ENCODE results near the gene ZNF213.

ZNF213 gene

GRCh38 chr16:3101841-3102470, 32.9 kb upstream of the ZNF213 start:
- DNase-seq, result peak; percentile 29

DNA sequence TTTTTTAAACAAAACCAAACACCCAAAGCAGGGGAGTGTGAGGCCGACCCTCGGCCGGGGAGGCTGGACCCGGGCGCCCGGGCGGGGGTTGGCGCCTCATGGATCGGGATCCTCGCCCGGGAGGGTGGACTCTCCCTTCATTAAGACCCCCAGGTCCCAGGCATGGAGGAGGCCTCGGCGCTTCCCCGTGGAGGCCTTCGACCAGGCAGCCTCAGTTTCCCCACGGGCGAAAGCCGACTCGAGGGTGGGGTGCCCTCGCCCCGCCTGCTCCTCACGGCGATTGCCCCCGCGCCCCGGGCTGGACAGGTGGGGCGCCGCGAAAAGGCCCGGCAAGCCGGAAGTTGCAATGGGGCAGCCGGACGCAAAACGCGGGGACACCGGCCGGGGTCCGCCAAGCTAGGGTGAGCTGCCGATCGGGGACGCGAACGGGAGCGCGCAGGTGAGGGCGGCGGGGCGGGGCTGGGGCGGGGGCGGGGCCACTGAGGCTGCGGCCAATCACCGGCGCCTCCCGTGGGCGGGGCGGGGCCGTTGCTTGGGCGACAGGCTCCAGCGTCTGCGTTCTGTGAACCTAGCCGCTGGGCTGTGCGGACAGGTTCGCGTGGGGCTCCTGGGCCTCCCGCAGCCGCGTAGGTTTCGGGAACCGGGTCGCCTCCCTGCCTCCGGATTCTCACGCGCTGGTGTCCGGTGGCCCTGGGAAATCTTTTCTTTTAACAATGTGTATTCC, 28.5 kb upstream of the ZNF213 start:
- DNase-seq, result peak; percentile 84

DNA sequence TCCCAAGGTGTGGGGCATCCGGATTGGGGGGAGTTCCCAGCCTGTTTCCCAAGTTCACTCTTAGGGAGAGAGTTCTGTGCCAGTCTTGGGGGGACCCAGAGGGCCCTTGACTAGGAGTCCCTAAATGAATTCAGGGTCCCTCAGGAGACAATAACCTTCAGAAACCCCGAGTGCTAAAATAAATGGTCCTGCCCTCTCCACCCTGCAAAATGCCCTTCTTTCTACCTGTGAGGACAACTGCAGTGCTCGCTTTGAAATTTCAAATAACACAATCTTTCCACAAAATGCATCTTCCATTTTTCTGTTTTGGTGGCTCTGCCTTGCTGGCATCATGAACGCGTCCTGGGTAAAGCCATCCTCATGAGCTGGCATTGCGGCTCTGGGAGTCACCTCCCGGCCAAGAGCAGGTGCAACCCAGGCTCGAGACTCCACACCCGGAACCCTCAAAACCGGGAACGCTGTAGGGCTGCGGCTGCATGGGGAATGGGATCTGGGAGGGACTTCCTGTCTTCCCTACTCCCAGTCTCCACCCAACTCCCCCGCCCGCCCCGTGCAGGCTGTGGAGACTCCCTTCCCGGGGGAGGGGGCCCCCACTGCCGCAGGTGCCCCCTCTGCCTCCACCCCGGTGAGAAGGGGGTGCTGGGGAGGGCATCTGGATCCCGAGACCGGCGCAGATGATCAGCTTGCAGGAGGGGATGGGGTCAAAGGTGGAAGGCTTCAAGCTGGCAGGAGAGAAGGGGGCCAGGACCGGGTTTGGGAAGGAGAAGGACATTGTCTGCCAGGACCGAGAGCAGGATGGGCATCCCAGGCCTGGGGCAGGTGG, 22.6 kb upstream of the ZNF213 start, which contains the start of gene ZNF205:
ZNF205 (plus strand) TSS at position 529 of the 823 bp plus-strand sequence. CDS start 845 bp downstream, outside the sequence.
- DNase-seq, result no peak

DNA sequence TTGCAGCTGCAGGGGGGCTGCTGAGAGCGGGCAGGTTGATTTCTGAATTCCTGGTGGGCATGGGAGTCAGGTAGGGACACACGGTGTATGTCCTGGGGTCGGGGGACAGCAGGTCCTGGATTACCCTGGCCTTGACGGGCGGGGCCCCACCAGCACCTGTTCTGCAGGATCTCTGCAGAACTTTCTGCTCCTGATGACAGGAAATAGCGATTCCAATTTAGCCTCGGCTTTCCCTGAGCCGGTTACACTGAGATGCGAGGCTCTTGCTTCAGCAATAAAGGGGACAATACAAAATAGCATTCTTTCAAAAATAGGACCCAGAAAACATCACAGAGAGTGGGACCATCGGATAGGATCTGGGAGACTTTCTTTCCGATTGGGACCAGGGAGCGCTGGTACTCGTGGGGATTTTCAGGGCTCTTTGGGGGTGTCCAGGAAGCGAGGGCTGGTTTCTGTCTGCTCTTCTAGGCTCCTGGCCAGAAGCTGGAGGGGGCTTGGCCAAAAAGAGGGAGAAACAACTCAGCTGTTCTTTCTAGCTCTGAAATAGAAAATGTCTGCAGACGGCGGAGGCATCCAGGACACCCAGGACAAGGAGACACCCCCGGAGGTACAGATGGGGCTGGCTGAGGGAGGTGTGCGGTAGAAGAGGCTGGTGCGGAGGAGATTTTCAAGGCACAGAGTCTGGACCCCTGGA, 21.8 kb upstream of the ZNF213 start:
- DNase-seq, result no peak

DNA sequence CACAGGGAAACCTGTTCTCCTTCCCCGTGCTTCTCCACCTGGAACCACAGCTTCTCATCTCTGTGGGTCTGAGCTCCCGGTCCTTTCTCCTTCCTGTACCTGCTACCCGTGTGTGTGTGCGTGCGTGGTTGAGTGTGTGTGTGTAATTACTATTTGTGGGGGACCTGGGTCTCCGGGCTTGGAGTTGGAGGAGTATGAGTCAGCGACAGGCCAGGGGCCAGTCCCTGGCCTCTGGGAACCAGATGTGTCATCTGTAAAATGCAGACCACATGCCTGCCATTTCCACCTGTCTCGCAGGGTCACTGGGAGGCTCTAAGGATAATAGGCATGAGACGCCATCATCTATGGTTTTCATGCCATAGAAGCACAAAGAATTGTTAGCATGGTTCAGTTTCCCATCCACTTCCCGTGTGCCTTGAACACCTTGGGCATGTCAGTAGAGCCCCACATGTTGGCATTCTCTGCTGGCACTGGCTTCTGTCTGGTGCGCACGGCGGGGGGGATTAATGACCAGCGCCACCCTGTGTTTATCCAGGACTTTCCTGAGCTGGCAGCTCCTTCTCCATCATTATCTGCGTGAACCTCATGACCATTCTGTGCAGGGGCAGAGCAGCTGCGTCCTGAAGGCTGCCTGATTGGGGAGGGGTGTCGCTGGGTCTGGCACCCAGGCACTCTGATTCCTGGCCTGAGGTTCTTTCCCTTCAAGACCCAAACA, 20.9 kb upstream of the ZNF213 start:
- no peak for DNase-seq

- no peak for DNase-seq
These were observed 19.8 kb upstream of the ZNF213 start for GRCh38 chr16:3115003-3115402.

DNA sequence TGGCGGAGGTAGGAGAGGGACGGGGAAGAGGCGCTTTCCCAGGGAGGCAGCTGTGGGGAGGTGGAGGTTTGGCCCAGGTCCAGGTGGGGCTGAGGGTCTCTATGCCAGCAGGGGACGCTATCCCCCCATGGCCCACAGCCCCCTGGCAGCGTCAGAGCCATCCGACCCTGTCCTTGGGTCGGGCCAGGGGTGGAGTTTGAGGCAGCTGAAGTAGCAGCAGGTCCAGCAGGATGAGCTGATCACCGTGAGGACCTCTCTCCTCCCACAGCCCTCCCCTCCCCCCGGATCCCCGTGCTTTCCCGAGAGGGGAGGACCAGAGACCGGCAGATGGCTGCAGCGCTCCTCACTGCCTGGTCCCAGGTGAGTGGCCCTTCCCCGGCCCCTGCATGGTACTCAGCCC, 19.3 kb upstream of the ZNF213 start:
- DNase-seq, result no peak

DNA sequence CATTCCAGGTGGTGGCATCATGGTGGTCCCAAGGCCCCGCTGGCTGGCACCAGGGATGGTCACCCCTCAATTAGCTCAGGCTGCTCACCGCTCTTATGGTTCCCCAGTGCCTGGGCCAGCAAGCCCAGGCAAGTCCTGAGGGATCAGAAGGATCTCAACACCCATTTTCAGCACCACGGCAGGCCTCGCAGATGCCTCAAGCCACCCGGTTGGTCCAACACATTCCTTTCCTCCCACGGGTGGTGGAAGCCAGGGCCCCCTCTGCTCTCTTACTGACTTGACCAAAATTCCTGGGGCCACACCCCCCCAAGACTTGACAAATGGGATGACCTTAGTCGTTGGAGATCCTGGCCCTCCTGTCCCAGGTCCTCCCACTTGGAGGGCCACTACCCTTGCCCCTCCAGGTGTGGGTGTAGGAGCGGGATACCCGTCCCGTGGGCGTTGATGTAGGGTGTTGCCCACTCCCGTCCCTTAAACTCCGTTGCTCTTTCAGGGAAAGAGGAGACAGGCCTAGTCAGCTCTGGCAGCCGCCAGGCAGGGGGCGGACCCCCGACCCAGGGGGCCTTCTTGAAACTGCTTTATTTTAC, 16.5 kb upstream of the ZNF213 start:
- no peak for DNase-seq

GRCh38 chr16:3118846-3119245, 16.0 kb upstream of the ZNF213 start:
- no peak for DNase-seq

- DNase-seq, result no peak
These were observed 15.5 kb upstream of the ZNF213 start for GRCh38 chr16:3119286-3119685.

GRCh38 chr16:3119701-3120408, 15.0 kb upstream of the ZNF213 start:
- DNase-seq, result no peak

- no peak for DNase-seq
These were observed 14.4 kb upstream of the ZNF213 start for GRCh38 chr16:3120435-3120834.

DNA sequence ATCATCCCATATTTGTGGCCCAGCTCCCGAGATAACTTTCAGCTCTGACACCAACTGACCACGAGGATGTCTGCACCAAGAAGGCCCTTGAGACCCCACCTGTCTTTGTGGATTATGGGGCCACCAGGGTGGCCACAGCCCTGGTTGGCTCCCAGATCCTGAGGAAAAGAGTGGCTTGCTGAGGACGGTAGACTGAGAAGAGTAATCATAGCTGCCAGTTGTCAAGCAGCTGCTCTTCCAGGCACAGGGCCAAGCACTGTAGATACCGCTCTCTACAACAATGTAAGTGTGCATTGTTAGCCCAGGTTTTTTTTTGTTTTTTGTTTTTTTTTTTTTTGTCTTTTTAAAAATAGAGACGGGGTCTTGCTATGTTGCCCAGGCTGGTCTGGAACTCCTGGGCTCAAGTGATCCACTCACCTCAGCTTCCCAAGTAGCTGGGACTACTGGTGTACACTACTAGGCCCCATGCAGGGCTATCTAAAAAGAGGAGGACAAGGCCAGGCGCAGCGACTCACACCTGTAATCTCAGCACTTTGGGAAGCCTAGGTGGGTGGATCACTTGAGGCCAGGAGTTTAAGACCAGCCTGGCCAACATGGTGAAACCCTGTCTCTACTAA, 12.9 kb upstream of the ZNF213 start:
- DNase-seq, result no peak

DNA sequence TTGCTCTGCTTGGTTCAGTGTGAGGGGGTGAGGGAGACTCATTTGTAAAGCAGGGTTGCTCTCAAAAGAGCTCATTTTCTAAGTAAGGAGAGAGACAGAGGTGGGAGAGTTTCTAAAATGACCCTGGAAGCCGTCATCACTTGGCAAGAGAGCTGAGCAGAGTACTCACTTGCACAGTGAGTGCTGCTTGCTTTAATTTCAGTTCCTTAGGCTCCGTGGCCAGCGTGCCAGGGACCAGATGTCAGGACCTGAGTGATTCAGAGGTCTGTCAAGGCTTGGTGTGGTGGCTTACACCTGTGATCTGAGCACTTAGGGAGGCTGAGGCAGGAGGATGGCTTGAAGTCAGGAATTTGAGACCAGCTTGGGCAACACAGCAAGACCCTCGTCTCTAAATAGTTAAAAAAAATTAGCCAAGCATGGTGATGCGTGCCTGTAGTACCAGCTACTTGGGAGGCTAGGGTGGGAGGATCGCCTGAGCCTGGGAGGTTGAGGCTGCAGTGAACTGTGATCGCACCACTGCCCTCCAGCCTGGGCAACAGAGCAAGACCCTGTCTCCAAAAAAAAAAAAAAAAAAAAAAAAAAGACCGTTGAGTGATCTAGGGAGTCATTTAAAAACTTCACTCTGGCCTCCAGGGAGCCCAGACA, 11.8 kb upstream of the ZNF213 start:
- no peak for DNase-seq

DNA sequence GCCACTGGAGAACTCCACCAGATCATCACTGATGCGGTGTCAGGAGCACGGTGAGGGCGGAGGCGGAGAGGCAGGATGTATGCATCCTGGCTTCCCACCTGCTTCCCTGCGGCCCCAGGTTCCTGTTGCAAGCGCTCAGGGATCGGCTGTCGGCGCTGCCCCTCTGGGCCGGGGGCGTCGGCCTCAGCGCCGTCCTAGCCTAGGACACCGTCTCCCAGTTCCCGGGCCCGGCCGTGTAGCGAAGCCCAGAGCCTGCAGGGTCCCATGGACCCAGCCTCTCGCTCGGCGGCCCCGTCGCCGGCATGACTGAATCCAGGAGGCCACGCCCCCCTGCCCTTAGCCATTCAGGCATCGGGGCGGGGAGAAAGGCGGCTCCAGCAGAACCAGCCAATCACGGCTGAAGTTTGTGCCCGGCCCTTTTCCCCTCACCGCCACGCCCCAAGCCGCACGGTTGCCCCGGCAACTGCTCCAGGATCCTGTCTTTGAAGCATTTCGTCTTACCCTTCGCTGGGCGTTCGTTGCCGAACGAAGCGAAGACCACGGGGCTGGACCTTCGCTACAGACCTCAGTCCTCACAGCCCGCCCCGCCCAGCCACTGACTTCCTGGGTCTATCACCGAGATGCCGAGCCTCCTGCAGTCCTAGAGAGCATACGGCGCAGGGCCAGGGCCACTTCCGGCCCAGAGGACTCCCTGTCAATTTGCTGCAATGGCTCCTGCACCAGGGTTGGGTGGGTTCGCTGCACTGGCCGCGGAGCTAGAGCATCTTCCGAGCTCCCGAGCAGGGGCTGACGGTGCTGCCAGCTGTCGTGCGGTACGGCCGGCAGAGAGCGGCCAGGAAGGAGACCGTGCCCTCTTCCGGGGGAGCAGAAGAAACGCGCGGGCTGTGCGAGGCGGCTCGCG, 10.6 kb upstream of the ZNF213 start:
- peak; percentile 89 for DNase-seq

GRCh38 chr16:3127745-3128144, 7.1 kb upstream of the ZNF213 start:
- DNase-seq, result no peak

GRCh38 chr16:3129137-3130131, 5.4 kb upstream of the ZNF213 start:
- peak; percentile 83 for DNase-seq
